ENCODE results near the gene GNGT1.

GNGT1 gene

DNA sequence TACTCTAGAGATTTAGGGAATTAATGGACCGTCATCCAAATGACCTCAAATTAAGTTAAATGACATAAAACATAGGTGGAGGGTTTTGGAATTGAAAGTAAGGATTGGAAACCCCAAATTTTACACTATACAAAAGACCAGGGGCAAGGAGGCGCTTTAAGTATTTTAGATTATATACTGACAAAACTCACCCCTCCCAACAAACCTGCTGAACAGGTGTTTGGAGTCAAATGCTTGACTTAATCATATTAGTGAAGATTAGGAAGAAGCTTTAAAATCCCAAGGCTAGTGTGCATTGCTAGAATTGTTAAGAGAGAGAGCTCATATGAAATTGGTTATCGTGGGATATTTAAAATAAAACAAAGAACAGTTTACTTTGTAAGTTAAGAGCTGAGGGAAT is at the start of gene GNGT1:
Gene GNGT1, plus strand, starts transcription at position 301 of the 400 bp plus-strand sequence. CDS start 180 bp downstream, outside the sequence.
- DNase-seq, result no peak

DNA sequence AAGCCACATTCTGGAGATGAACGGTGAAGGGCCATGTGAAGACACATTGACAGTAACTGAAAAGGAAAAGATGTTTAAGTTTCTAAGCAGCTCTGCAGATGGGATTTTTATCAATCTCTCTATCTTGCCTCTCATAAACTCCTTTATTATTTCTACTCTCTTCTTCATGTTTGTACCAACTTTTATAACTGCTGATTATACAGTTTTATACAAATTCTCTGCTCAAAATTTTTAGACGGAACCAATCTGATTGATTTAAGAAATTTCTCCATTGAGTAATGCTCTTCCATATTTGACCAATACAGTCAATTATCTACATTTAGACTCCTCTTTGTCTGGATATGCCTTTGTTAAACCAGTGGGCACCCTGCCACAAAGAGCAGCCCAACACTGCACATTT is 47.5 kb upstream of the GNGT1 start:
- DNase-seq, result no peak

DNA sequence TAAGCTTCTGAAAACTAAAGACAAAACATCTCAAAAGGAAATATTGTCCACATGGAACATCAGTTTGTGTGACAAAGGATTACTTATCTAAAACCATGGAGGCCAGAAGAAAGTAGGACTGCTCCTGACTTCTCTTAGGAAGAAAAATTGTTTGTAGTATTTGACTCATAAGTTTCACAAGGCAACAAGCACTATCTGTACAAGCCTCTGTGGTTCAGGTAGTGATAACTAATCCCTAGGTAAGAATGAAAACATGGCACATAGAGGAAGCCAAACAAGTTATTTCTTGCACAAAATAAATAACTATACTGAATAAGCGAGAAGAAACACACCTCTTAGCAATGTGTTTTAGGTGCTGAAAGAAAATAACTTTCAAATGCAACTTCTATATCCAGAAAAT is 46.1 kb upstream of the GNGT1 start:
- DNase-seq, result no peak

DNA sequence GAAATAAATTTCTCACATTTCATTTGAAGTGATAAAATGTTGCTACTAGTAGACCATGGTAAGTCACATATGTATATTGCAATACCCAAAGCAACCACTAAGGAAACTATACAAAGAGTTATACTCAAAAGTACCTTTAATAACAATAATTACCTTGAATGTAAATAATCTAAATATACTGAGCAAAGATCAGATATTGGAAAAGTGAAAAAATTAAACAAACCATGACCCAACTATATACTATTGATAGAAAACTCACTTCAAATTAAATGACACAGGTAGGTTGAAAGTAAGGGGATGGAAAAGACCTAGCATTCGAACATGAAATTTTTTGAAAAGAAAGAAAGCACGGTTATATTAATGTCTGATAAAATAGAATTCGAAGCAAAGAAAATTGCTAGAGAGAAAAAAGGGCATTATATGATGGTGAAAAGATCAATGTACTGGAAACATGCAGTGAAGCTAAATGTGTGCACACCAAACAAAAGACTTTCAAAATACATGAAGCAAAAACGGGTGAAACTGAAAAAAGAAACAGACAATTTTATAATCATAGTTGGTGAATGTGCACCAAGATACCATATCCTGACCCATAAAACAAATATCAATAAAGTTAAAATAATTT is 44.9 kb upstream of the GNGT1 start:
- DNase-seq, result no peak

DNA sequence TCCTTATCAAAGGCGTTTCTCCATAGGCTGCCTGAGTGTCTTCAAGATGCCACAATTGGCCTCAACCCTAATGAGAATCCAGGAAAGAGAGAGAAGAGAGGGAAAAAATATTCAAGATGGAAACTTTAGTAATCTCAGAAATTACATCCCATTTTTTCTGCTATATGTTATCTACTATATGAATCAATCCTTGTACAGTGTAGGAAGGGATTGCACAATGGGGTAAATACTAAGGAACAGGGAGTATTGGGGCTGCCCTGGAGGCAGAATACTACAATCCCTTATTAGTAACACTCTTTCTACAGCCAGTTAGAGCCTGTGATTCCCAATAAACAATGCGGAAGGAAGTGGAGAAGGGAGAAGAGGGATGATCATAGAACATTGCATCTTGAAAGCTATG is 43.7 kb upstream of the GNGT1 start:
- no peak for DNase-seq

DNA sequence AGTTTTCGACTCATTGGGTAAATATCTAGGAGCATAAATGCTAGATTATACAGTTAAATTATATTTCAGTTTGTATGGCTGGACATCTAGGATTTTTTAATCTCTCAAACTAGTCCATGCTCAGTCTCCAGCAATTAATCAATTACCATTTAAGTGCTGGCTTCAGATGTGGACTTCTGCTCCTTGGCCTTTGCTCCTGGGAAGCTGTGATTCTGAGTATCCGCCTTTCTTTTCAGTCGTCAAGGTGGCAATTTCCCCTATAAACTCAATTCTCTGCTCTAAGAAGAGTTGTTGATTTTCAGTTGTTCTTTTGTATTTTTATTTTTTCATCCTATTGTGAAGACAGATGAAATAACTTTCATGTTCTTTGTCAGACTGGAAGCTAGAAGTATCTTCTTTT is 39.5 kb upstream of the GNGT1 start:
- no peak for DNase-seq

DNA sequence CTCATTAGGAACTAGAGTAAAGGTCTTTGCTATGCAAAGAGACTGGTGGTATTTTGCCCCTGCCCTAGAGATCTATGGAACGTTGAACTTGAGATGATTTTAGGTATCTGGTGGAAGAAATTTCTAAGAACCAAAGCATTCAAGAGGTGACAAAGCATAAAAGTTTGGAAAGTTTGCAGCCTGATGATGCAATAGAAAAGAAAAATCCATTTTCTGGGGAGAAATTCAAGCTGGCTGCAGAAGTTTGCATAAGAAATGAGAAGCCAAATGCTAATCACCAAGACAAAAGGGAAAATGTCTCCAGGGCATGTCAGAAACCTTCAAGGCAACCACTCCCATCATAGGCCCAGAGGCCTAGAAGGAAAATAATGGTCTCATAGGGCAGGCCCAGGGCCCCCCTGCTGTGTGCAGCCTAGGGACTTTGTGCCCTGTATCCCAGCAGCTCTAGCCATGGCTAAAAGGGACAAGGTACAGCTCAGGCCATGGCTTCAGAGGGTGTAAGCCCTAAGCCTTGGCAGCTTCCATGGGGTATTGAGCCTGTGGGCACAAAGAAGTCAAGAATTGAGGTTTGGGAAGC is 32.3 kb upstream of the GNGT1 start:
- no peak for DNase-seq

DNA sequence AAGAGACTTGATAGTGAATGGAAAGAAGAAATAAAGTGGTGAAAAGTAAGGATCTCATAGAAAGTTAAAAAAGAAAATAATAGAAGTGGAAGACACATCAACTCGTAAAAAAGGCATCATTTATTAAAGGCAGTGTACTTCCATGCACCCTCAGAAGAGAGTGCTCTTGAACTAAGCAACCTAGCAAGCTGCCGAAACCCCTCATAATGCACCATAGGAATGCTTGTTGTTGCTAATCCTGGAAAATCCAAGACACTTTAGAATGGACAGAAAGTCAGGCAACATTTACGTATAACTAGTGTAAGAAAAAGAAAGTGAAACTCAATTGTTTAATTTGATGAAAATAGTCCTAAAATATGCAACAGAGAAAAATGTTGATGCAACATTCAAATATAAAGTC is 28.6 kb upstream of the GNGT1 start:
- DNase-seq, result no peak

DNA sequence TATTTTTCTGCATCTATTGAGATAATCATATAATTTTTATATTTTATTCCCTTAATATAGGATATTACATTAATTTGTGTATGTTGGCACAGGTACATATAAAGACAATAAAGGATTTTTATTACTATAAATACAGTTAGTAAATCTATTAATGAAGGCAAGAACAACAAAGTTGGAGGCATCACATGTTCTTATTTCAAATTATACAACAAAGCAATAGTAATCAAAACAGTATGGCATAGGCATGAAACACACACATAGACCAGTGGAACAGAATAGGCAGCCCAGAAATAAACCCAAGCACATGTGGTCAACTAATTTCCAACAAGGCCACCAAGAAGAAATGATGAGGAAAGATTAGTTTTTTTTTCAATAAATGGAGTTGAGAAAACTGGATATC is 27.0 kb upstream of the GNGT1 start:
- DNase-seq, result no peak

DNA sequence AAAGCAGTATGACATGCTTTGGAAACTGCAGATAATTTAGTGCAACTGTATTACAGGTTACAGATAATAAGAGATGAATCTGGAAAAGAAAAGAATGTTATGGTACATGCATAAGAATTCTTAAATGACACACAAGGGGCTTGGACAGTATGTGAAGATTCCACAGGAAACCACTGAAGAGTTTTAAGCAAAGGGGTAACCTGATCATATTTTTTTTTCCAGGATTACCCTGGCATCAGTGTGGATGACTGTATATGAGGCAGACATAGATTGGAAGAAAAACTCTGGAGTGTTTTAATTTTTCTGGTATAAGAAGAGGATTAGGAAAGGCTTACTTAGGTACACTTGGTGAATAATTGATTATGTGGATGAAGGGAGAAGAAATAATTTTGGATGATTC is 23.9 kb upstream of the GNGT1 start:
- DNase-seq, result no peak

DNA sequence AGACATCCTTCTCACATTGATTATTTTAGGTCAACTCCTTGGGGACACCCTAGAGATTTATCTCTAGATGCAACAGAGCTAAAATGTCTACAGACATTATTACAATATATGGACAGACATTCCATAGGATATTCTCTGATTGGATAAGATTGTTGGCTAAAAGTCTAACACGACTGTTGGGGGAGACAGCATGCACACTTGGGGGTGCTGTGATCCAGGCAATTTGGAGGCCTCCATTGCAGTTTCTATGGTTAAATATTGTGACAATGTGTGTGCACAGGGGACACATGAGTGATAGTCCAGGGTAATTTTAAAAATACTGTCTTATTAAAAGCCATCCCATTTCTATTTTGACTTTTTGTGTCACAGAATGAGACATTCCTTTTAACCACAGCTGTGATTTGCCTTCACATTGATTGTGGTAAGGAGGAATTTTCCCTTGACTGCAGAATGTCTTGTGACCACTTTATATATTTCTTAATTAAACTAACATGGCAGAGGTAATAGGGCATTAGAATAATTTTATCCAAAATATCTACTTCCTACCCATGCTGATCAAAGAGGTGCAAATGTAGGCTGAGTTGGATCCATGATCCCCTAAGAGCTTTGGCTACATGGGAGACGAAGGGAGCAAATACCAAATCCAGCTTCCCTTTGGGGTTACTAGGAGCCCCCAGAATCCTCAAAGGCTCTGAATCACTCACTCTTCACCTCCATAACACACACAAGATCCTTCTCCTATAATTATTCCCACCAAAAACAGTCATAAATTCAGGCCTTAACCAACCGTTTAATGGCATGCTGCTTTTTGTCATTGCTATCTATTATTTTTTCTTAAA is 23.1 kb upstream of the GNGT1 start:
- no peak for DNase-seq

DNA sequence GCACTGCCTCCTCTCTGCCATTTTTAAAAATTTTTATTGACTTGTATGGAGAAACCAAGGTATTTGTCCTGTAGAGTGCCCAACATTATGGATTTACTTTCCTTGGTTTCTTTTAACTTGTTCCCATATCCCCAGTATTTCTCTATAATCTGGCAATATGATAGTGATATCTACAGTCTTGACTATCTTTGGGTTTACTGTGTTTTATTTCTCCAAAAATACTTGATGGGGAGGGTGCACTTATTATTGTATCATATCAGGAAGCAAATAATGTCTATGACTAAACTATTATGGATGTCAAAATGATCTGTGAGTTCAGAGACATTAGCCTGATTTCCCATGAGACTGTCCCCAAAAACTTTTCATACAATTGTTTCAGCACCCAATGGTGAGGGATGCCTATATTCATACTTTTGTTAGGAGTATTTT is 22.4 kb upstream of the GNGT1 start:
- no peak for DNase-seq

DNA sequence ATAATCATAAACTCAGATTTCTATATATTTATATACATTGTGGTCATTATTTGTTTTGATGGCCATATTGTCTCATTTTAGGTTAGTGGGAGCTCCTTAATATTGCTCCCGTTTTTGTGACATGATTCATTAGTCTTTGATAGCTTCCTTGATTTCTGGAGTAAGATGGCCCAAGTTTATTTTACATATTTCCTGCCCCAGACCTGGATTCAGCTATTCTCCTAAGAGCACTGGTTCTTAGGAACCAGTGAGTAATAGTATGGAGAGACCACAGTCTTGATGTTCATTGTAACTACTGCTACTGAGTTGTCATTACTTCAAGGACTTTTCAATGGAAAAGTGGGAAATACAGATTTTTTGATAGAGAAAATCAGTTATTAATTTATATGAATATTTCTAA is 21.8 kb upstream of the GNGT1 start:
- no peak for DNase-seq

DNA sequence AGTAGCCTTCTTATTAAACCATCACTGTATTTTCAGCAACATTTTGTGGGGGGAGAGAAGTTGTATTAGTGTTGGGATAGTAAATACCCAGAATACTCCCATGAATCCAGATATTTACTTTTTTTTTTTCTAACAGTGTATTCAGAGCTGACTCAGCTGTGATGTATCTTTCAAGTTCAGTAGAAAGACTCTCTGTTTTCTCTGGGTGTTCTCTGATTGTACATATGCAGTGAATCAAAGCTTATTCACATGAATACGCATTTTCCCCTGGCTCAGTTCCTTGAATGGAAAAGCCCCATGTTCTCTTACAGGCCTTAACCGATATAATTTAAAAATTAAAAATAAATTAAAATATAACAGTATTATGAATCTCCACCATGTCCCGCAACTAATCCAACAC is 17.1 kb upstream of the GNGT1 start:
- no peak for DNase-seq

DNA sequence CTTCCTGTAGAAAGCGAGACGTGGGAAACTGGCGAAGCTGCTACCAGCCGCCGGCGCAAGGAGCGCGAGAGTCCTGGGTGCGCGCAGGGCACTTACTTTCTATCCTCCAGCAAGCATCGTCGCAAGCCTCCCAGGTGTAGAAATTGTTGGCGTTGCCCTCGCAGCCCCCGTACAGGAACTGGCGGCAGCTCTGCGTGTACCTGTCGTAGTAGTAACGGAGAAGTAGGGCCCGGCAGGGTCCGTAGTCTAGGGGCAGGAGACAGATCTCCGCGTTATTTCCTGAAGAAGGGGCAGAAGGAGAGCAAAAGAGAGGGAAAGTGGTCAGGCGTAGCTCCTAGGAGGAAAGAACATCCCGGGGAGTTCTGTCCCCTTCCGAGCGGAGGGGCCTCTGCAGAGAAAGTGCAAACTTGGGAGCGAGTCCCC is 16.3 kb upstream of the GNGT1 start:
- no peak for DNase-seq

DNA sequence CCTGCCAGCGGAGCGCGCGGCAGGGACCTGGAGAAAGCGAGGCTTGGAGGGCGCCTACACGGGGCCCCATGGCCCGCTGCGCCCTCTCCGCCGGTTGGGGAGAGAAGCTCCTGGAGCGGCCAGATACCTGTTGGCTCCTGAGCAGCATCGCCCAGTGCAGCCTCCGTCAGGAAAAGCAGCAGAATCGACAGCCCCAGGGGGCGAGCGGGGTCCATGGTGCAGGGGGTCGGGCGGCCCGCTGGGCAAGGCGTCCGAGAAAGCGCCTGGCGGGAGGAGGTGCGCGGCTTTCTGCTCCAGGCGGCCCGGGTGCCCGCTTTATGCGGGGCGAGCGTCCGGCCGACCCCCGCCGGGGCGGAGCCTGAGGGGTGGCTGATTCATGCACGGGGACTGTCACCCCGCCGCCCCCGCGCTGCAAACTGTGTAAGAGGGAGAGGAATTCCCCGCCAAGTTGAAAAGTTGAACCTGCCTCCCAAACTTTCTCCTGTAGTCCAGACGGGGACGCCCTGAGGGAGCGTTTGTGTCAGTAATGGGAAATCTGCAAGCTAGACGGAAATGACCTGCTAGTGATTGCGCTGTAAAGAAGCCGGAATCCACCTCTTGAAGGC is 15.8 kb upstream of the GNGT1 start, which contains the start of gene TFPI2:
Gene TFPI2, minus strand, starts transcription at position 290 of the 605 bp plus-strand sequence. Its CDS starts 75 bp downstream, at position 215.
- DNase-seq, result no peak

DNA sequence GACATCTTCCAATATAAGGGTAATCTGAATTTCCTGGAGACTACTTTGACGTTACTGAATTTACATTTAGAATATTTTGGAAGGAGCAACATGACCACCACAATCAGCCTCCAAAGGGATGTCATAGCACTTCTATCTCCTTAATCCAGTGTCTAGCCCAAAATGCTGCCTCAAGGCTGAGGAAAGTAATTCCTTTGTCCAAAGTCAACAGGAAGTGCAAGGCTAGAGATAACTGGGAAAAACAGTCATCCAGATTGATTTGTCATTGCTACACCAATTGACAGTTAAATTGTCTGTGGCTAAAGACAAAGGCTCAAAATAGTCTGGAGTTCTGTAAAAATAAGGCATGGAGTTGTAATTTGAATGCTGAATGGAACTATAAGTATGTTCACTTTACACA is 11.9 kb upstream of the GNGT1 start:
- DNase-seq, result no peak

DNA sequence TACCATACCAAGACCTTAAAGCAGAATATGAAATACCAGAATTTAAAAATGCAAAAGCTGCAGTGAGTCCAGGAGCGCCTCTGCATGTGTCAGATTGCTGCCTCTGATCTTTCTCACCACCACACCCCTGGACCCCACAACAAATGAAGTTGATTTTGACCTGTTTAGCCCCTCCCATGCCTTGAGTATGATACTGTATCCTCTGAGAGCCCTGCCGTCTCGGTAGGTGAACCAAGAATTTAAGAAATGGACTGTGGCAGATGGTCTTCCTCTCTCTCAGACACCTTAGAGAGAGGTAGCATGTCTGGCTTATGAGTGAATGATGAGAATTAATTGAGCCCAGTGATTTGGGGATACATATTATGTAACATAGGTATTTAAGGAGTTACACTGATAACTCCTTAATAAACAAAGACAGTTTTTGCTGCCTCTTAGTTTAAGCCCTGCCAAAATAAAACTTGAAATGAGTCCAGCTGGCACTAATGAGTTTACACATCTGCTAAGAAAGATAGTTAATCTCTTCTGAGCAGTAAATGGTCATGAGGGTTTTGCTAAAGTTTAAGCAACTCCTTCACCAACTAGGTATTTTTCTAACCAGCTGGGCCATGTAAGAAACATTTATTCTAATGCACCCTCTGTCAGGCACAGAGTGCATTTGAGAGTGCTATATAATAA is 11.3 kb upstream of the GNGT1 start:
- DNase-seq, result no peak

DNA sequence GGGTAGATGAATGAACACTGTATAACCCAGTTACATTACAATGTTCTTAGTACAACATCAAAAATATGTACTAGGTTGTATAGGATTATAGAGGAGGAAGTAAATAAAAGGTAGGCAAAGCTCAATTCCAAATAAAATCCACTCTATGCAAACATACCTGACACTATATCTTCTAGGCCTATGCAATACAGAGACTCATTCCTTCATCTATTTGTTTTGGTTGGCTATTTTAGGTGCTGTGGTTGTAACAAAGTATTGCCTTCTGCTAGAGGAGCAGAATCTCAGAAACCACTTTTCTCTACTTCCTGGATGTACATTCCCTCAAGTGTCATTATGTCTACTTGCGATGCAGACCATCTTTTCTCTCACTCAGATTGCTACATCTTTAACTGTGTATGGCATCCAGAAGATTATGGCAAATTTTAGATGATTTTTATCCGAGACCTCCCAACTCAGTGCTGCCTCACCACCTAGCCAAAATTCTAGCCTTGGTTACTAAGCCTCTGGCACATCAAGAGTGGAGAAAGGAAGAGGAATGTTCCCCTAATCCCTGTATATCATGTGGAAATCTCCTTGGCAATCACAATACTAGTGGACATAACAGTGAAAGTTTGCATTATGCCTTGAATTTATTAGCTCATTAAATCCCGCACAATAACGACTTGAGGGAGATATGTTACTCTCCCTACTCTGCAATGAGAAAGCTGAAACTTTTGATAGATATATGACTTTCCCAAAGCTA is 10.3 kb upstream of the GNGT1 start:
- DNase-seq, result no peak

DNA sequence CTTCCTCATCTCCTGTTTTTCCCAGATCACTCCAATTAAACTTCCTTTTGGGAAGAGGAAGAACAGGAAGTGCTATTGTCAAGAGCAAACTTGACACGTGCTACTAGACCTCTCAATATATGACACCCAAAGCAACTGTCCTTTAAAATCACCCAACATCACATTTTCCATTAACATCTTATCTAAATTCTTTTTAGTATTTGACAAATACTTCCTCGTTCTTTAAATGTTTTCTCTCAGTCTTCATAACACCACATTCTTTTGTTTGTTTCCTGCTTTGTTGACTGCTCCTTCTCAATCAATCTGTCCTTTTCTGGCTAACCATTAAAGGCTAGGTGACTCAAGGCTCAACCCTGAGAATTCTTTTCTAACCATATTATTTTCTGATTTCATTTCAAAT is 8.7 kb upstream of the GNGT1 start:
- no peak for DNase-seq
